Left hindlimb (tissue), 1 donor: ENCODE results near the gene SYCN.
A peak's percentile ranks its signal among the peaks of the same experiment; 100 is the strongest.

Experiments used
- DNase-seq: peaks from one replicate; pipeline ENCODE4 v3.0.0-alpha.2; 2018

SYCN gene

GRCh38 chr19:39169143-39169810 is 34.8 kb downstream of the SYCN start:
- no peak for DNase-seq

DNA sequence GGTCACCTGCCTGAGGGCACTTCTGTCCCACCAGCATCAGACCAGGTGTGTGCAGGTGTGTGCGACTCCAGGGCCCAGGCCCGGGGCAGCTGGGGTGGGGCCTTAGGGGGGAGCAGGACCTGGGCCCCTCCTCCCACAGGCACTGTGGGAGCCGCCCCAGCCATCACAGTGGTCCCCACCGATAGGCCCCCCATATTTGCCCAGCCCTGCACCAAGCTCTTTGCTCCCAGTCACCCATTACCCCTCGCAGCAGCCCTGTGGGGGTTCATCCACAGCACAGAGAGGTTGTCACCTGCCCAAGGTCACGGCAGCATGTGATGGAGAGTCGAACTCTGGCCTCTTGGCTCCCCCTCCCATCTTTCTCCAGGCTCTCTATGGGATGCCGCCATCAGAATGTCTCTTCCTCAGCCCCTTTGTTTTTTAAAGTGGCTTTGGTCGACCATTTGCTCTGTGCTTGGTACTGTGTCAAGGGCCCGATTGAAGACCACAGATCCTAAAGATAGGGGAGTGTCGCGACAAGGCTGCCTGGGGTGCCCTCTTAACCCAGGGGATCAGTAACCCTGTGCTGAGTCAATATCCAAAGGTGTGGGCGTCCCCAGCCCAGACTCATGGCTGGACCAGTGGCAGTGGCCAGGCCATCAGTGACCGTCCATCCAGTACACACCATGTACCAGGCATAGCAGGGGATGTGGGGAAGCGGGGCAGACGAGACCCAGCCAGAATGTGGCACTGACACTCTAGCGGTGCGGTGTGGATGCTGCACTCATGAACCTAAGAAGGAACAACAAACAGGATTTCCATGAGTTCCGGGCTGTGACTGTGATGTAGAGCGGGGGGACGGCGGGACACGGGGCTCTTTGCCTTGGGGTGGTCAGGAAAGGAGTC is 35.6 kb downstream of the SYCN start:
- no peak for DNase-seq

- DNase-seq: no peak
Observed at GRCh38 chr19:39167461-39168257, 36.4 kb downstream of the SYCN start.

GRCh38 chr19:39166571-39167391 is 37.3 kb downstream of the SYCN start:
- DNase-seq: peak; percentile 62

GRCh38 chr19:39165857-39166256 is 38.2 kb downstream of the SYCN start:
- DNase-seq: no peak

DNA sequence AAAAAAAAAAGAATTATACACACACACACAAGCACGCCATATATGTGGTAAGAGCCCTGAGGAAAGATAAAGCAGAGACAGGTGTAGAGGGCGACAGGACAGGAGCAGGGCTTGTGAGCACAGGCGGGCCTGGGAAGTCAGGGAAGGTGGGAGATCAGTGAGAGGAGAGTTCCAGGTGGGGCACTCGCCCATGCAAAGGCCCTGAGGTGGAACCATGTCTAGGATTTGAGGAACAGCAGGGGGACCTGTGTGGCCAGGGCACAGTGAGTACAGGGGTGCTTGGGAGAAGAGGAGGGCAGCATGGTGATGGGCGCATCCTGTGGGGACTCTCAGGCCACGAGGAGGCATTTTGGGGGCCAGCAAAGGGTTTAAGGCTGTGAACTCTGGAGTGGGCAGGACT is 39.8 kb downstream of the SYCN start:
- DNase-seq: no peak

DNA sequence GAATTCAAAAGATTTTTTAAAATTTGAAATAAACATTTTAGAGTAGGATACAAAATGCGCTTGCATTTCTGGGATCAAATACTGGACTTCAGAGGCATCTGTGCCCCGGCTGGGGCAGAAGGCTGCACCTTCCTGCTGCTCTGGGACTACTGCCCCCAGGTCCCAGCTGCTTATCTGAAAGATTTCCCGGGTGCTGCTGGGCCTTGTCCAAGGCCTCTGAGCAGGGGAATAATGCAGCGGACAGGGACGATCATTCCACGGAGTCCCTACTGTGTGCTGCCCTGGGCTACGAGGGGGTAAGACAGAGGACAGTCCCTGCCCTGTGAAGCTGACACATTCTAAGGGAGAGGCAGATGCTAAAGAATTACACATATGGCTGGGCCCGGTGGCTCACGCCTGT is 40.4 kb downstream of the SYCN start:
- DNase-seq: no peak

DNA sequence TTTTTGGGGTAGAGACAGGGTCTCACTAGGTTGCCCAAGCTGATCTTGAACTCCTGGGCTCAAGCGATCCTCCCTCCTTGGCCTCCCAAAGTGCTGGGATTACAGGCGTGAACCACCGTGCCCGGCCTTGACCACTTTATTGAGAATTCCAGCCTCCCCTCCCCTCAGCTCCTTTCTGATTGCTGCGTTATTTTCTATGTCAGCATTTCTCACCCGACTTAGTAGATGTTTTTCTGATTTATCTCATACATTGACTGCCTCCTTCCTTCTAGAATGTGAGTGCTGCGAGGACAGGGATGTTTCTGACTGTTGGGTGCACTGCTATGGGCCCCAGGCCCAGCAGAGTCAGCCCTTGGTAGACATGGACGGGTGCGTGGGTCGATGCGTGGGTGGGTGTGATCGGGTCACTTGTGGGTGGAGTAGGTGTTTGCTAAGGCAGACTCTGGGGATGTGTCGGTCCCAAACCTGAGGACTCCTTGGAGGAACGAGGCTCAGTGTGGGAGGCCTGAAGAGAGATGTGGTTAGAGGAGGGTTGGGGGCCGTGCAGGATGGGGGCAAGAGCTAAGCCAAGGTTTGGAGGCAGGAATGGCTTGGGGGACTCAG is 41.5 kb downstream of the SYCN start:
- DNase-seq: no peak

GRCh38 chr19:39160889-39161672 is 43.0 kb downstream of the SYCN start:
- DNase-seq: no peak

DNA sequence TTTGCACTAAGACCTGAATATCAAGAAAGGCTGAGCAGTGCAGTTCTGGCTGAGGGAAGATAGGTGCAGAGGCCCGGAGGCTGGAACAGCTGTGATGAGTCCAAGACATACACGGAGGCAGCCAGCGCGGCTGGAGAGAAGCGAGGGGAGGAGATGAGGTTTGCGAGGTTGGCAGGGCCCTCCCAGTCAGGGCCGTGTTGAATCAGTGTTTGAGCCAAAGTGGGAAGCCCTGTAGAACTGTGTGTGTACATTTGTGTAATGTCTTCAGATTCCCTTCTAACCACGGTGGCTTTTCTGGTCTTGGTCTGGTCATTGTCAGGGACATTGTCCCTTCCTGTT is 43.6 kb downstream of the SYCN start:
- peak; percentile 89 for DNase-seq

GRCh38 chr19:39158646-39159260 is 45.3 kb downstream of the SYCN start:
- DNase-seq: no peak

DNA sequence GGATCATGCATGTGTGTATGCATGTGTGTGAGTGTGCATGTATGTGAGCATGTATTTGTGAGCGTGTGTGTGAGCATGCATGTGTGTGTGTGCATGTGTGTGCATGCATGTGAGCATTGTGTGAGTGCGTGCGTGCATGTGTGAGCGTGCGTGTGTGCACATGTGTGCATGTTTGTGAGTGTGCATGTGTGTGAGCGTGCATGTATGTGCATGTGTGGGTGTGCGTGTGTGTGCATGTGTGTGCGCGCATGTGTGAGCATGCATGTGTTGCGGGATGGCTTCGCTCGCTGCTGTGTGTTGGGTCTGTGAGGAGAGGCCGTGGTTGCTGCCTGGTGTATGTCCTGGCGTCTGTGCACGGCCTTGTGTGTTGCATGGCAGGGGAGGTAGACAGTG is 46.1 kb downstream of the SYCN start:
- no peak for DNase-seq

GRCh38 chr19:39157275-39157996 is 46.6 kb downstream of the SYCN start:
- DNase-seq: no peak

GRCh38 chr19:39156326-39157230 is 47.5 kb downstream of the SYCN start:
- peak; percentile 72 for DNase-seq

DNA sequence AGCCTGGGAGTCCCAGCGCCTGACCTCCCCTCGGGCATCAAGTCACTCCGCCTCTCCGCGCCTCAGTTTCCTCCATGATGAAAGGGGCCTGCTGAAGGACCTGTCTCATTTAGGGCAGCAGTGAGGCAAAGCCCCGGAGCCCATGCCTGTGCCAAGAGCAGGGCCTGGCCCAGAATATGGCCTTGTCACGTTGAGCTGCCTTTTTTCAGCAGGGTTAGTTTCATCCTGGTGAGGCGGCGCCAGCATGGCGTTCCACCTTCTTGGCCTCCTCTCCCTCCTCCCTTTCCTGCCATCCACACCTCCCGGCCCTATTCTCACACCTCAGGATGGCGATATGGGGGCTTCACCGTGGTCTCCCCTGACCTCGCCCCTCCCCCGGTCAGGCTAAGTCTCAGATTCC is 48.3 kb downstream of the SYCN start:
- no peak for DNase-seq

- no peak for DNase-seq
Observed at GRCh38 chr19:39155114-39155700, 48.9 kb downstream of the SYCN start.

DNA sequence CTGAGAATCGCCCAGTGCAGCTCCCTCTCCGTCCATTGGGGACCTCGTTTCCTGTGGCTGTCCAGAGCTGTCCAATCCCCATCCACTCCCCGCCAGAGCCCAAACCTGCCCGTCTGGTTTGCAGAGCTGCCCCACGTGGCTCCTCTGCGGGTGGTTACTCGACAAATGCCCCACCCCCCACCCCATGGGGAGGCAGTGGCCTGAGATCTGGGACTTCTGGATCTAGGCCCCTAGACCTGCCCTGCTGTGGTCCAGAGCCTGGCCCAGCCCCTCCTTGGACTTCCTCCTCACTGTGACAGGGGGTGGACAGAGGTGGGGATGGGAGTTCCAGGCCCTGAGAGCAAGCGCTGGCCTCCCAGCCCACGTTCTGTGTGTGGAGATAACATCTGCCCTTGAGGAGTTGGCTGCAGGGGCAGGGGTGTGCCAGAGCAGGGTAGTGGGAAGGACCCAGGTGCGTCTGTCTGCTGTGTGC is 49.4 kb downstream of the SYCN start:
- no peak for DNase-seq

- DNase-seq: no peak
Observed at GRCh38 chr19:39154100-39154628, 49.9 kb downstream of the SYCN start.
